ENCODE results near the gene SP5. TPM values are rescaled to one million over a fixed set of nuclear protein-coding genes. Genes with fewer than 3 reads are reported as not detected.
"Not testable (repeated sequence)": the region's sequence is repeated elsewhere in the genome, so short reads cannot be mapped to it uniquely, and the experiment has no call there.

The SP5 gene
- total RNA-seq, 2 experiments from 2014 or later: not detected

DNA sequence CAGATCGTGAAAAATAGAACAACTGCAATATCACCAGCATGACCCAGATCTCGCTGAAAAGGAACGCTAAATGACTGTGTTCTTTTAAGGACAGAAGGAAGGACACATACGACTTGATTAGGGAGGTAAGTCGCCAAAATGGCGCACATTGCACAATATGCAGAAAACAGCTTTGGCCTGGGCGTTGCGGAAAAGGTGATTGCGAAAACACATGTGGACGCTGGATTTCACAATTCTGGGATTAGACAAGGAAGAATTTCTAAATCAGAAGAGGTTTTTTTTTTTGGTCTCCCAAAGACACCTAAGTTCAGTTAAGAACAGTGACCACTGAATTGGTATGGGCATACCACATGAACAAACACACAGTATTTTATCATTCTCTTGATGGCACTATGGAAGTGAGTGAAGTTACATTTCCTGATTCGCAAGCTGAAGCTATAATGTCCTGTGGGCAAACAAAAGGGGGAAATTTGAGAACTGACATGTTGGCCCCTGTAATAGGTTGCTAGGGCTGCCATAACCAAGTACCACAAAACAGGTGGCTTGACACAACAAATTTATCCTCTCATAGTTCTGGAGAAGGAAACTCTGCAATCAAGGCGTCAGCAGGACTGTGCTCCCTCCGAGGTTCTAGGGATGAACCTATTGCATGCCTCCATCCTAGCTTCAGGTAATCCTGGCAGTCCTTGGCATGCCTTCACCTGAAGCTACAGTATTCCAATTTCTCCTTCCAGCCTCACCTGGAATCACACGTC is 29.3 kb downstream of the SP5 start:
- DNase-seq (no peak), ATAC-seq (no peak)
- H3K27ac Mint-ChIP-seq: no peak overlapping the region
- ChIA-PET CTCF (no interaction called here), POLR2A (no interaction called here)
- H3K4me1 Mint-ChIP-seq (ENCODE audit: low read depth): no peaks in the 10 kb centered on the region
- no peak overlapping the region for H3K4me3 Mint-ChIP-seq
- H3K27me3 Mint-ChIP-seq (ENCODE audit: low read depth): peaks cover 12% of the 10 kb centered on the region
- no peaks in the 10 kb centered on the region for H3K36me3 Mint-ChIP-seq (ENCODE audit: low read depth)
- H3K9me3 Mint-ChIP-seq (ENCODE audit: insufficient read depth): no peaks in the 10 kb centered on the region

DNA sequence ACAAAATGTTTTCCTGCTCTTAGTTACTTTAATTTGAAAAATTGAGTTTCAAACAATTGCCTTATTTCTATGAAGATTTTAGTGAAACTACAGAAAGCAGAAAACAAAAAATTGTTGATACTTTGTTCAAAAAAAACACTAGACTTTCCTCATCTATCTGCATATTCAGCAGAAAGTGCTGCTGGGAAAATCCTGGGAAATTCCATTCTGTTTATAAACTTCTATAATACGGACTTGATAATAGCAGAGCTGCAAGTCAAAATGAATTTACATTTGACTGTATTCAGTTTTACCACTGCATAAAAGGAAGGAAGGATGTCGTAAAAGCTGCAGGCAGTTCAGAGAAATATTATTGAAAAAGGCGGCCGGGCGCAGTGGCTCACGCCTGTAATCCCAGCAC is 30.2 kb downstream of the SP5 start:
- Mint-ChIP-seq H3K9me3 (ENCODE audit: insufficient read depth) (no peaks in the 10 kb centered on the region), H3K4me1 (ENCODE audit: low read depth) (no peaks in the 10 kb centered on the region), H3K4me3 (no peak overlapping the region), H3K27me3 (ENCODE audit: low read depth) (peaks cover 13% of the 10 kb centered on the region), H3K36me3 (ENCODE audit: low read depth) (no peaks in the 10 kb centered on the region), H3K27ac (no peak overlapping the region)
- ChIA-PET POLR2A (interaction anchor here (0.7 kb wide), 1 partner anchor 101 kb away, joined by 3 read pairs; no protein-coding TSS in a partner anchor), CTCF (no interaction called here)
- ATAC-seq: no peak
- DNase-seq: no peak

- H3K27ac Mint-ChIP-seq: no peak overlapping the region
- H3K4me3 Mint-ChIP-seq: no peak overlapping the region
- DNase-seq (no peak), ATAC-seq (no peak)
- H3K4me1 Mint-ChIP-seq (ENCODE audit: low read depth): no peaks in the 10 kb centered on the region
- H3K9me3 Mint-ChIP-seq (ENCODE audit: insufficient read depth): no peaks in the 10 kb centered on the region
- ChIA-PET CTCF (interaction anchor here (1.6 kb wide), 1 partner anchor 9 kb away, joined by 3 read pairs; no protein-coding TSS in a partner anchor), POLR2A (no interaction called here)
- H3K27me3 Mint-ChIP-seq (ENCODE audit: low read depth): peaks cover 25% of the 10 kb centered on the region
- no peaks in the 10 kb centered on the region for H3K36me3 Mint-ChIP-seq (ENCODE audit: low read depth)
Measured at GRCh38 chr2:170747921-170748320, 32.8 kb downstream of the SP5 start.

- H3K9me3 Mint-ChIP-seq (ENCODE audit: insufficient read depth); POLR2A ChIA-PET; H3K4me1 Mint-ChIP-seq (ENCODE audit: low read depth); DNase-seq; CTCF ChIA-PET; H3K36me3 Mint-ChIP-seq (ENCODE audit: low read depth); H3K4me3 Mint-ChIP-seq; H3K27ac Mint-ChIP-seq: not testable (repeated sequence)
- peak; percentile 60 for ATAC-seq
- H3K27me3 Mint-ChIP-seq (ENCODE audit: low read depth): peaks cover 19% of the 10 kb centered on the region
Measured at GRCh38 chr2:170751555-170751954, 36.4 kb downstream of the SP5 start.

DNA sequence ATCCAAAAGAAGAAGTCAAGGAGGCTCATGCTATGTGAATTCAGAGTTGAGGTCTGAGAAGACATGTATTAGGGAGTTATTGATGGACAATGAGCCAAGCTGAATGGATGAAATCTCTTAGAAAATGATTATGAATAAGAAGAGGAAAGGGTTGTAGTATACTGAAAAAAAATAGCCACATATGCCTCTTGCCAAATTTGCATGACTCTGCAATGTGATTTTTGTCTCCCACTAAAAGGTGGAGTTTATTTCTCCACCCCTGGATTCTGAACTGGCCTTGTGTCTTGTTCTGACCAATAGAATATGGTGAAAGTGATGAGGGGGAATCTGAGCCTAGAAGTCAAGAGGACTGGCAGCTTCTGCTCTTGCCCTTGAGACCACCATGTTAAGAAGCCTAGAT is 46.4 kb downstream of the SP5 start:
- ChIA-PET POLR2A (no interaction called here), CTCF (interaction anchor here (1.9 kb wide), 1 partner anchor 9 kb away, joined by 6 read pairs; the partner anchor contains the start of gene ERICH2)
- Mint-ChIP-seq H3K27ac (no peak overlapping the region), H3K27me3 (ENCODE audit: low read depth) (peaks cover 6% of the 10 kb centered on the region), H3K4me3 (no peak overlapping the region), H3K36me3 (ENCODE audit: low read depth) (no peaks in the 10 kb centered on the region), H3K4me1 (ENCODE audit: low read depth) (no peaks in the 10 kb centered on the region), H3K9me3 (ENCODE audit: insufficient read depth) (no peaks in the 10 kb centered on the region)
- ATAC-seq (no peak), DNase-seq (no peak)

DNA sequence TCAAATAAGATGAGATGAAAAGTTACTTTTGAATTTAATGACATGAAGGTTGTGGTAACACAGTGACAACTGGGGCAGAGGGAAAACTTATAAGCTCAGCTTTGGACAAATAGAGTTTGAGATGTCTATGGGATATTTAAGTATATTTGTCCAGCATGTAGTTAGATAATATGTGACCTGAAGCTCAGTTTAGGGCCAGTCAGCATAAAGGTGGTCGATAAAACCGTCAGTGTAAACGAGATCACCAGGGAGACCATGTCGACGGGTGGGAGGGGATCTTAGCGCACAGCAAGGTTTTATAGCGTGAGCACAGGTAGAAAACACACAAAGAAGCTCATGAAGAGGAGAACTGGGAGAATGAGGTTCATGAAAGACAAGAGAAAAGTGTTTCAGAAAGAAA is 47.6 kb downstream of the SP5 start:
- CTCF ChIA-PET: no interaction called here
- H3K9me3 Mint-ChIP-seq (ENCODE audit: insufficient read depth): no peaks in the 10 kb centered on the region
- POLR2A ChIA-PET: no interaction called here

DNA sequence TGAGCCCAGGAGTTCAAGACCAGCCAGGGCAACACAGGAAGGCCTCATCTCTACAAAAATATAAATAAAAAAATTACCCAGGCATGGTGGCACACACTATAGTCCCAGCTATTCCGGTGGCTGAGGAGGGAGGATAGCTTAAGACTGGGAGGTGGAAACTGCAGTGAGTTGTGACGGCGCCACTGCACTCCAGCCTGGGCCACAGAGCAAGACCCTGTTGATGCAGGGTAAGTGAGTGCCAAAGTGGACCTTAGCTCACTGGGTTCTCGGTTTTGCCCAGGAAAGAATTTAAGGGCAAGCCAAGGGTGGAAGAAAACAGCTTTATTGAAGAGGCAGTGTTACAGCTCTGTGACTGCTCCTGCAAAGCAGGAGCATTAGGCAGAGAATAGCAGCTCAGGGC is 48.1 kb downstream of the SP5 start:
- ChIA-PET POLR2A (no interaction called here), CTCF (no interaction called here)
- Mint-ChIP-seq H3K36me3 (ENCODE audit: low read depth) (no peaks in the 10 kb centered on the region), H3K4me3 (no peak overlapping the region), H3K27me3 (ENCODE audit: low read depth) (peaks cover 6% of the 10 kb centered on the region), H3K9me3 (ENCODE audit: insufficient read depth) (no peaks in the 10 kb centered on the region), H3K4me1 (ENCODE audit: low read depth) (no peaks in the 10 kb centered on the region), H3K27ac (no peak overlapping the region)
- DNase-seq (no peak), ATAC-seq (no peak)

More for the DNA sequence above, 47.6 kb downstream of the SP5 start:
- DNase-seq (no peak), ATAC-seq (no peak)
- Mint-ChIP-seq H3K36me3 (ENCODE audit: low read depth) (no peaks in the 10 kb centered on the region), H3K4me3 (no peak overlapping the region), H3K27me3 (ENCODE audit: low read depth) (peaks cover 6% of the 10 kb centered on the region), H3K27ac (no peak overlapping the region), H3K4me1 (ENCODE audit: low read depth) (no peaks in the 10 kb centered on the region)

GRCh38 chr2:170764880-170765261 is 49.7 kb downstream of the SP5 start:
- Mint-ChIP-seq H3K4me1 (ENCODE audit: low read depth) (peaks cover under 1% of the 10 kb centered on the region), H3K4me3 (no peak overlapping the region), H3K27me3 (ENCODE audit: low read depth) (peaks cover 7% of the 10 kb centered on the region), H3K36me3 (ENCODE audit: low read depth) (no peaks in the 10 kb centered on the region), H3K27ac (no peak overlapping the region), H3K9me3 (ENCODE audit: insufficient read depth) (no peaks in the 10 kb centered on the region)
- CTCF ChIA-PET: interaction anchor here (0.6 to 0.7 kb wide), 2 partner anchors 11 to 404 kb away, joined by 3 read pairs; no protein-coding TSS in a partner anchor
- POLR2A ChIA-PET: no interaction called here
- ATAC-seq (no peak), DNase-seq (no peak)

DNA sequence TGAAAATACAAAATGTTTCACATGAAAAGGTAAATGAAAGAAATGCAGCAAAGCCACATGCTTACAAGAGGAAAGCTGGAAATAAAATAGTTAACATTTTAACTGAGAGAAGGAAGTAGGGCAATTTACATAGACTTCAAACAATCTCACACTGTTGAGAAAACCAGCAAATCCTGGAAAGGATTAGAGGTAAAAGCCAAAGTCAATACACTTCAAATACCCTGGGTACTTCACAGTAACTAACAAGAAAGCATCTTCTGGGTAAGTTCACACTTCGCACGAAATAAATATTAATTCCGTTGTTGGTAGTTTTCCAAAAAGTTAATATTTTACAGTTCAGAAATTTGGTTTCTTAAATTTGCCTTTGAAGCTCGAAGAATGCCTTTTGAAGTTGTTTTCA is 51.6 kb downstream of the SP5 start:
- H3K4me3 Mint-ChIP-seq: no peak overlapping the region
- H3K27me3 Mint-ChIP-seq (ENCODE audit: low read depth): peaks cover 13% of the 10 kb centered on the region
- no peaks in the 10 kb centered on the region for H3K36me3 Mint-ChIP-seq (ENCODE audit: low read depth)
- ChIA-PET POLR2A (no interaction called here), CTCF (no interaction called here)
- DNase-seq: no peak
- peaks cover 12% of the 10 kb centered on the region for H3K4me1 Mint-ChIP-seq (ENCODE audit: low read depth)
- no peak for ATAC-seq
- H3K27ac Mint-ChIP-seq: no peak overlapping the region
- H3K9me3 Mint-ChIP-seq (ENCODE audit: insufficient read depth): no peaks in the 10 kb centered on the region

Other genes with a start within 250 kb of the SP5 start
- not detected for gene ERICH2, start 55.0 kb downstream of the SP5 start, total RNA-seq
- gene GAD1, start 101.5 kb downstream of the SP5 start, total RNA-seq: 1 to 10 TPM; 1.6 to 2.2 TPM
- gene GORASP2, start 213.9 kb downstream of the SP5 start, total RNA-seq: 10 to 100 TPM; 65.2 to 65.9 TPM

Measured in activated CD8-positive, alpha-beta T cell treated with anti-CD3 and anti-CD28 coated beads, Interleukin-2, amount 10 ng/mL, durations not matched to agents 7 days and 5 days (primary cell).